ENCODE data around the gene HMG20A.

- TF ChIP-seq CTCF (IDR thresholded peaks at IDR 0.05) (no peak), POLR2A (IDR thresholded peaks at IDR 0.05) (no peak)
Measured at GRCh38 chr15:77437264-77437663, 16.6 kb downstream of the HMG20A start.

Measured in thyroid gland (tissue), 4 donors.